Adipocyte (in vitro differentiated cells): ENCODE measurements around the gene PAIP2B.

Experiments used
- DNase-seq: peaks from one replicate; pipeline ENCODE4 v3.0.0-alpha.2; 2015; ENCODE audit warnings: low read depth
- H3K27me3 ChIP-seq: replicated peaks from 2 replicates; pipeline ENCODE4 v1.7.0; 2013; ENCODE audit warnings: mild to moderate bottlenecking, low read length, moderate library complexity; ENCODE audit not compliant: control insufficient read depth, insufficient read depth
- H3K36me3 ChIP-seq: 2 replicates; pipeline ENCODE4 v1.7.0; 2013; ENCODE audit warnings: low read length, mild to moderate bottlenecking, moderate library complexity; ENCODE audit not compliant: control insufficient read depth, insufficient read depth, severe bottlenecking
- H3K4me1 ChIP-seq: 2 replicates; pipeline ENCODE4 v1.7.0; 2013; ENCODE audit warnings: mild to moderate bottlenecking, low read length, moderate library complexity; ENCODE audit not compliant: control insufficient read depth, insufficient read depth
- H3K4me3 ChIP-seq: 2 replicates; pipeline ENCODE4 v1.7.0; 2013; ENCODE audit warnings: mild to moderate bottlenecking, low read length, moderate library complexity
- H3K9ac ChIP-seq: 2 replicates; pipeline ENCODE4 v1.7.0; 2013; ENCODE audit warnings: mild to moderate bottlenecking, low read length, moderate library complexity
- H3K9me3 ChIP-seq: 2 replicates; pipeline ENCODE4 v1.7.0; 2013; ENCODE audit warnings: mild to moderate bottlenecking, low read length, moderate library complexity; ENCODE audit not compliant: control insufficient read depth

The PAIP2B gene

GRCh38 chr2:71226965-71227560 is at the start of gene PAIP2B:
Gene PAIP2B (minus strand): TSS chr2:71227103. CDS start chr2:71202589, 24,514 bp downstream.
- peak within 1 kb of the TSS; percentile 91 for H3K4me3 ChIP-seq
- H3K36me3 ChIP-seq: no peaks in the 10 kb centered on the region
- no peaks in the 10 kb centered on the region for H3K9me3 ChIP-seq
- peak within 1 kb of the TSS; percentile 78 for H3K9ac ChIP-seq
- H3K27me3 ChIP-seq: no peaks in the 10 kb centered on the region
- peak; percentile 97 for DNase-seq
- peaks cover 5% of the 10 kb centered on the region for H3K4me1 ChIP-seq

- Histone ChIP-seq H3K27me3 (peaks cover 7% of the 10 kb centered on the region), H3K4me3 (peak overlapping the region; percentile 85), H3K9ac (no peak overlapping the region), H3K4me1 (peaks cover 23% of the 10 kb centered on the region), H3K9me3 (peaks cover 17% of the 10 kb centered on the region), H3K36me3 (no peaks in the 10 kb centered on the region)
- DNase-seq: no peak
Observed at GRCh38 chr2:71275939-71276310, 49.0 kb upstream of the PAIP2B start.

- Histone ChIP-seq H3K9ac (no peak overlapping the region), H3K27me3 (peaks cover 14% of the 10 kb centered on the region), H3K4me3 (no peak overlapping the region), H3K9me3 (peaks cover 7% of the 10 kb centered on the region), H3K36me3 (no peaks in the 10 kb centered on the region), H3K4me1 (no peaks in the 10 kb centered on the region)
- no peak for DNase-seq
Observed at GRCh38 chr2:71269511-71270090, 42.7 kb upstream of the PAIP2B start.

GRCh38 chr2:71263386-71263785 is 36.5 kb upstream of the PAIP2B start:
- DNase-seq: no peak
- Histone ChIP-seq H3K36me3 (no peaks in the 10 kb centered on the region), H3K4me3 (no peak overlapping the region), H3K9ac (no peak overlapping the region), H3K9me3 (no peaks in the 10 kb centered on the region), H3K4me1 (peaks cover 3% of the 10 kb centered on the region), H3K27me3 (peaks cover 28% of the 10 kb centered on the region)

GRCh38 chr2:71261534-71261933 is 34.6 kb upstream of the PAIP2B start:
- Histone ChIP-seq H3K27me3 (peaks cover 37% of the 10 kb centered on the region), H3K36me3 (no peaks in the 10 kb centered on the region), H3K9ac (no peak overlapping the region), H3K9me3 (no peaks in the 10 kb centered on the region), H3K4me3 (no peak overlapping the region), H3K4me1 (peaks cover 3% of the 10 kb centered on the region)
- DNase-seq: no peak

- DNase-seq: no peak
- Histone ChIP-seq H3K4me3 (no peak overlapping the region), H3K27me3 (peaks cover 48% of the 10 kb centered on the region), H3K9ac (no peak overlapping the region), H3K9me3 (no peaks in the 10 kb centered on the region), H3K4me1 (no peaks in the 10 kb centered on the region), H3K36me3 (no peaks in the 10 kb centered on the region)
Observed at GRCh38 chr2:71256421-71256820, 29.5 kb upstream of the PAIP2B start.

GRCh38 chr2:71254776-71255175 is 27.9 kb upstream of the PAIP2B start:
- Histone ChIP-seq H3K9ac (no peak overlapping the region), H3K27me3 (peaks cover 52% of the 10 kb centered on the region), H3K4me3 (no peak overlapping the region), H3K36me3 (no peaks in the 10 kb centered on the region), H3K4me1 (no peaks in the 10 kb centered on the region), H3K9me3 (peaks cover 3% of the 10 kb centered on the region)
- no peak for DNase-seq

GRCh38 chr2:71254078-71254477 is 27.2 kb upstream of the PAIP2B start:
- H3K9me3 ChIP-seq: peaks cover 3% of the 10 kb centered on the region
- H3K9ac ChIP-seq: no peak overlapping the region
- DNase-seq: no peak
- peaks cover 46% of the 10 kb centered on the region for H3K27me3 ChIP-seq
- H3K36me3 ChIP-seq: no peaks in the 10 kb centered on the region
- no peak overlapping the region for H3K4me3 ChIP-seq
- H3K4me1 ChIP-seq: no peaks in the 10 kb centered on the region

GRCh38 chr2:71253476-71253875 is 26.6 kb upstream of the PAIP2B start:
- H3K9ac ChIP-seq: no peak overlapping the region
- peaks cover 3% of the 10 kb centered on the region for H3K9me3 ChIP-seq
- peaks cover 40% of the 10 kb centered on the region for H3K27me3 ChIP-seq
- H3K4me1 ChIP-seq: no peaks in the 10 kb centered on the region
- H3K4me3 ChIP-seq: no peak overlapping the region
- H3K36me3 ChIP-seq: no peaks in the 10 kb centered on the region
- DNase-seq: no peak

GRCh38 chr2:71252862-71253261 is 26.0 kb upstream of the PAIP2B start:
- Histone ChIP-seq H3K4me1 (no peaks in the 10 kb centered on the region), H3K27me3 (peaks cover 34% of the 10 kb centered on the region), H3K36me3 (no peaks in the 10 kb centered on the region), H3K9me3 (peaks cover 3% of the 10 kb centered on the region), H3K4me3 (no peak overlapping the region), H3K9ac (no peak overlapping the region)
- no peak for DNase-seq

GRCh38 chr2:71250935-71251334 is 24.0 kb upstream of the PAIP2B start:
- H3K27me3 ChIP-seq: peaks cover 30% of the 10 kb centered on the region
- DNase-seq: no peak
- H3K9ac ChIP-seq: no peak overlapping the region
- H3K4me1 ChIP-seq: no peaks in the 10 kb centered on the region
- no peaks in the 10 kb centered on the region for H3K36me3 ChIP-seq
- H3K4me3 ChIP-seq: no peak overlapping the region
- H3K9me3 ChIP-seq: peaks cover 3% of the 10 kb centered on the region

- Histone ChIP-seq H3K9me3 (no peaks in the 10 kb centered on the region), H3K27me3 (peaks cover 8% of the 10 kb centered on the region), H3K4me3 (no peak overlapping the region), H3K4me1 (no peaks in the 10 kb centered on the region), H3K9ac (no peak overlapping the region), H3K36me3 (no peaks in the 10 kb centered on the region)
- DNase-seq: no peak
Observed at GRCh38 chr2:71244302-71244660, 17.4 kb upstream of the PAIP2B start.
